Omental fat pad (tissue), 4 donors: ENCODE data around the gene F3. TPM values are rescaled to one million over a fixed set of nuclear protein-coding genes. Genes with fewer than 3 reads are reported as not detected.

Experiments
- ATAC-seq: fragments of 150-250 bp; one replicate; pipeline ENCODE4 v1.9.1; 2016; ENCODE audit warnings: mild to moderate bottlenecking, moderate library complexity; ENCODE audit not compliant: low FRiP score
- DNase-seq: peaks from one replicate; pipeline ENCODE4 v3.0.0-alpha.2; 2019; ENCODE audit warnings: low spot score
- total RNA-seq, 4 donors: library from RNA; depleted of rRNA; stranded (reverse); fragments of >200 nt; gene quantifications; one replicate each; pipeline ENCODE4 v1.1.0, GENCODE V29; 2016
- TF ChIP-seq, protein P1 (sequence below), 3 donors: fragments of 450-650 bp; IDR thresholded peaks; one replicate each; pipeline ENCODE4 v1.5.1; 2016 to 2017; ENCODE audit warnings: antibody characterized with exemption in 3 of 3, mild to moderate bottlenecking in 3 of 3, moderate library complexity in 2 of 3

Gene F3
- 100 to 1,000 TPM in 3 of 4 donors, 10 to 100 TPM in 1; 91.0 to 244 (median 186) TPM for total RNA-seq

- DNase-seq (peak; percentile 77), ATAC-seq (peak; percentile 94)
- TF ChIP-seq, protein P1, sequence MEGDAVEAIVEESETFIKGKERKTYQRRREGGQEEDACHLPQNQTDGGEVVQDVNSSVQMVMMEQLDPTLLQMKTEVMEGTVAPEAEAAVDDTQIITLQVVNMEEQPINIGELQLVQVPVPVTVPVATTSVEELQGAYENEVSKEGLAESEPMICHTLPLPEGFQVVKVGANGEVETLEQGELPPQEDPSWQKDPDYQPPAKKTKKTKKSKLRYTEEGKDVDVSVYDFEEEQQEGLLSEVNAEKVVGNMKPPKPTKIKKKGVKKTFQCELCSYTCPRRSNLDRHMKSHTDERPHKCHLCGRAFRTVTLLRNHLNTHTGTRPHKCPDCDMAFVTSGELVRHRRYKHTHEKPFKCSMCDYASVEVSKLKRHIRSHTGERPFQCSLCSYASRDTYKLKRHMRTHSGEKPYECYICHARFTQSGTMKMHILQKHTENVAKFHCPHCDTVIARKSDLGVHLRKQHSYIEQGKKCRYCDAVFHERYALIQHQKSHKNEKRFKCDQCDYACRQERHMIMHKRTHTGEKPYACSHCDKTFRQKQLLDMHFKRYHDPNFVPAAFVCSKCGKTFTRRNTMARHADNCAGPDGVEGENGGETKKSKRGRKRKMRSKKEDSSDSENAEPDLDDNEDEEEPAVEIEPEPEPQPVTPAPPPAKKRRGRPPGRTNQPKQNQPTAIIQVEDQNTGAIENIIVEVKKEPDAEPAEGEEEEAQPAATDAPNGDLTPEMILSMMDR (IDR thresholded peaks at IDR 0.05) = no peak
Measured at GRCh38 chr1:94541246-94542087, at the start of gene F3. Gene F3 (minus strand): TSS chr1:94541759. CDS start chr1:94541636, 123 bp downstream.

- no peak for DNase-seq
- TF ChIP-seq, protein P1 (IDR thresholded peaks at IDR 0.05) = no peak
- no peak for ATAC-seq
Measured at GRCh38 chr1:94590203-94591137, 48.9 kb upstream of the F3 start.

DNA sequence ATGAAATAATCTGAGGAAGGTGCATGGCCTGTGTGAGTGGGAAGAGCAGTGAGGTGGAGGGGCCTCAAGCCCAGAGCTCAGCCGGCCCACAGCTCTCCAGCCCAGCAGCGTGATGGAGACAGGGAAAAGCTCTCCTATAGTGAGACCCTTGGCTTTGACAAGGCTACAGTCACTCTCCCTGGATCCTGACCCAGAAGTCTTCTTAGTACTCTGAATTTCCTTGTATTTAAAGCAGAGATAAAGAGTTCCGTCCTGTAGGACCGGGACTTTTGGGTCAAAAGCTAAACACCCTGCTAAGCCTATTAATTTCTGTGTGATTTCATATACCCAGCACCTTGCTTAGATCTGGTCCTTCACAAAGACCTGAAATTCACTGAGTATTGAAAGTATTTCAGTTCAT lies 48.2 kb upstream of the F3 start:
- no peak for ATAC-seq
- DNase-seq = no peak
- TF ChIP-seq, protein P1 (IDR thresholded peaks at IDR 0.05) = no peak

- TF ChIP-seq, protein P1 (IDR thresholded peaks at IDR 0.05) = no peak
- no peak for ATAC-seq
- DNase-seq = no peak
Measured at GRCh38 chr1:94582565-94582964, 41.0 kb upstream of the F3 start.

DNA sequence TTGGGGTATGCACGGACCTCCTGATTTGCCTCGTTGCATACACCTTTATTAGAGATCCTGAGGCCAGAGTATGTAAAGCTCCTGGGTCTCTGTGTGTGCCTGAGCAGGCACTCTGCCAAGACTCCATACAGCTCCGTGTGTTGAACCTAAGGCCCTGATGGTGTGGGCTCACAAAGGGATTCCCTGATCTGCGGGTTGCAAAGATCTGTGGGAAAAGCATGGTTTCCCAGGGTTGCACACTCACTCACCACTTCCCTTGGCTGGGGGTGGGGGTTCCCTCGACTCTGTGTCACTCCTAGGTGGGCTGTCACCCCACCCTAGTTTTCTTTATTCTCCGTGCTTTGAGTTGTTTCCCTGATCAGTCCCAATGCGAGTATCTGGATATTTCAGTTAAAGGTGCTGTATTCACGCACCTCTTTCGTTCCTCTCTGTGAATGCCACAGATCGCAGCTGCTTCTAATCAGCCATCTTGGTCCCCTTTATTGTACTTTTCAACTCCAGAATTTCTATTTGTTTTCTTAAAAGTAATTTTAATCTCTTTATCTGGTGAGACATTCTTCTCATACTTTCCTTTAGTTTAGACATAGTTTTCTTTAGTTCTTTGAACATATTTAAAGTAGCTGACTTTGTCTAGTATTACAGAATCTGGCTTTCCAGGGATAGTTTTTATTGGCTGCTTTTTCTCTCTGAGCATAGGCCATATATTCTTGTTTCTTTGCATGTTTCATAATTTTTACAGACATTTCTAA lies 39.0 kb upstream of the F3 start:
- DNase-seq = no peak
- TF ChIP-seq, protein P1 (IDR thresholded peaks at IDR 0.05) = no peak
- no peak for ATAC-seq

DNA sequence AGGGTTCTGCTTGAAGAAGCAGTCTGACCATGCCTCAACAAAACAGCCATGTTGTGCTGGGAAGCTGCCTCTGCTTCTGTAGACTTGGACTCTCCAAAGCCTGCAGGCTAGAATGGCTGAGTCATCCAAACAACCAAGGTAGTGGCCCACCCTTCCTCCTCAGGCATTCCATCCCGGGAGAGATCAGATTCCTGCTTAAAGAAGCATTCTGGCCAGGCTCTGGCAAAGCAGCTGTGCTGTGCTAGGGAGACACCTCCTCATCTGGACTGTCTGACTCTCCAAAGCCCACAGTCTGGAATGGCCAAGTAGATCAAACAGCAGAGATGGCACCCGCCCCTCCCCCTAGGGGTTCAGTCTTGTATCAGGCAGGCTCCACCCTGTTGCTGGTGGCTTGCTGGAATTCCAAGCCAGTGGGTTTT lies 38.3 kb upstream of the F3 start:
- peak; percentile 64 for ATAC-seq
- no peak for DNase-seq
- TF ChIP-seq, protein P1 (IDR thresholded peaks at IDR 0.05) = no peak
